DND-41 (cell line): Measurements from ENCODE around the gene ANKRD55.

Experiments used
- CTCF ChIP-seq: IDR thresholded peaks from 2 replicates; pipeline ENCODE4 v1.5.1; 2012; ENCODE audit warnings: borderline replicate concordance, low read length, moderate library complexity, mild to moderate bottlenecking; ENCODE audit not compliant: poor library complexity, severe bottlenecking; ENCODE audit errors: extremely low read depth
- EZH2 ChIP-seq: IDR thresholded peaks from 3 replicates; pipeline ENCODE4 v1.6.1; 2012; ENCODE audit warnings: borderline replicate concordance, low read depth, mild to moderate bottlenecking, moderate library complexity, low read length, inconsistent platforms; ENCODE audit not compliant: severe bottlenecking

- no peak for TF ChIP-seq CTCF
- no peak for TF ChIP-seq EZH2
Observed at GRCh38 chr5:56108246-56108645, 124.9 kb downstream of the ANKRD55 start.
